Hematopoietic multipotent progenitor cell (in vitro differentiated cells): ENCODE results near the gene PHYHIPL. TPM values are rescaled to one million over a fixed set of nuclear protein-coding genes. Genes with fewer than 3 reads are reported as not detected.
"Not testable (repeated sequence)": the region's sequence is repeated elsewhere in the genome, so short reads cannot be mapped to it uniquely, and the experiment has no call there.

Source experiments
- DNase-seq, 3 donors: peaks; one replicate each; pipeline ENCODE4 v3.0.0-alpha.2; 2011 to 2015; ENCODE audit warnings: low read depth in 2 of 3, low spot score in 2 of 3
- total RNA-seq: library from RNA; depleted of rRNA; stranded (reverse); fragments of >200 nt; gene quantifications from one replicate; pipeline ENCODE4 v1.2.3, GENCODE V29; 2012

The PHYHIPL gene
- total RNA-seq, 1 donor = under 0.01 TPM

DNA sequence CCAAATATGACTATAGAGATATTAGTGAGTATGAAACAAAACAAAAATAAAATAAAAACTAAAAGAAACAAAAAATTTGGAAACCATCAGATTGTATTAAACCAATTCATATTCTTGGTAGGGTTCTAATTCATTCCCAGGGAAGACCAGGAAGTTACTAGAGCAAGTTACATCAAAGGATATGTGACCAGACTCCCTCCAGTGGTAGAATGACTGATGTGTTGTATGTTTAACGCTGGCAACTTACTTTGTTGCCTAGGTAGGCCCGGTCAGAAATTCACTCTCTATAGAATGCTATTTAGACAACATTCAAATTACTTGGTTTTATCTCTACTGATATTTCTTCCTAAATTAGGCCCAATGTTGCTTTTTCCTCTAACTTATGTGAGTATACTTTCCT, 5.2 kb downstream of the PHYHIPL start:
- DNase-seq = peak in 1 of 3 donors; percentile 48

DNA sequence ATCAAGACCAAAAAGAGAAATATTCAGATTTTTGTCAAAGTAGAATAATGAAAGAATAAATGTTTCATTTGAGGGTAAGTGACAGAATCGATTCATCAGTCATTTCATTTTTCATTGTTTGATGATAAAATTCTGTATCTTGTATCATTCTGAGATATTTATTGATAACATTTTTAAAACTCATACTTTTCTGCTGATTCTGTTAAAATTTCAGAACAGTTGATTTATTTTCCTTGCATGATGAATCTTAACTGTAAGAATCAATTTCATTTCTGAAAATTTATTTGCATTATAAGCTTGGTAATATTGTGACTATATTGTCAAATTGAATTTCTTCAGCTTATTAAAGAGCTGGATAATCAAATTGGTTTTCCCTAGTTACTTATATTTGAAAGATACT, 13.9 kb downstream of the PHYHIPL start:
- DNase-seq = no peak

DNA sequence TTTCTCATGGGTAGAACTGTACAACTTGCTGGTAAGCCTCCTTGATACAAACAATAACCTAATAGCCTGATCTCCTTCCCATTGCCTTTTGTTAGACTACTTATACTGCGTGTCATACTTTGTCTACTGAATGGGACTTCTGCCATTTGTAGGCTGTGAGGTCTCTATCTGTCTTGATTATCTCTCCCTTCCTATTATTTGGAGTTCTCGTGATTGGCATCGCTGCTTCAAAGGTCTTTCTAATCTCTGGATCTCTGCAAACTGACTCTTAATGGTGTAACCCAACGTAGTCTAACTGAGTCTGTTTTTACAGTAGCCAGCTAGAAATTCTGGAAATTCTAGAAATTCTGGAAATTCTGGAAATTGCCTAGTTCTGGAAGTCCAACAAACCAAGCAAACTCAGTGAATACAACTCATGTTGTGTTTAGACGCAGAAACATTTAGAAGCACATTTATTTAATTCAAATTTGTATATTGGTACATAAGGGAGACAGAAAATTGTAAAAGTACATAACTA, 29.8 kb downstream of the PHYHIPL start:
- DNase-seq = no peak

DNA sequence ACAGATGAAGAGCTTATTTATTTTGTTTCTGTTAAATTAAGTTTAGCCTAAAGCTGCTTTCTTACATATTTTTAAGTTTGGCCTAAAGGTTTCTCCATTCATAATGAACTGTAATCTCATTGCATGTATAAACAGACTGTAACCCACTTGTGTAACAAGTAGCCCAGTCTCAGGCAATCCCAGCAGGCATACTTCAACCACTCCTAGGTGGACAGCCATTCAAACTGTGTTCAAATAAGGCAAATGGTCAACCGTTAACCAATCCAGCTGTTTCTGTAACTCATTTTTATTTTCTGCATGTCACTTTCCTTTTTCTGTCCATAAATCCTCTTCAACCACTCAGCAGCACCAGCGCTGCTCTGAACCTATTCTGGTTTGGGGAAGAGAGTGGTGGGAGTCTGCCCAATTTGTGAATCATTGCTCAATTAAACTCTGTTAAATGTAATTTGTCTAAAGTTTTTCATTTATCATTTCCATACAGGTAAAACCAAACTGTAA, 35.9 kb downstream of the PHYHIPL start:
- no peak for DNase-seq

DNA sequence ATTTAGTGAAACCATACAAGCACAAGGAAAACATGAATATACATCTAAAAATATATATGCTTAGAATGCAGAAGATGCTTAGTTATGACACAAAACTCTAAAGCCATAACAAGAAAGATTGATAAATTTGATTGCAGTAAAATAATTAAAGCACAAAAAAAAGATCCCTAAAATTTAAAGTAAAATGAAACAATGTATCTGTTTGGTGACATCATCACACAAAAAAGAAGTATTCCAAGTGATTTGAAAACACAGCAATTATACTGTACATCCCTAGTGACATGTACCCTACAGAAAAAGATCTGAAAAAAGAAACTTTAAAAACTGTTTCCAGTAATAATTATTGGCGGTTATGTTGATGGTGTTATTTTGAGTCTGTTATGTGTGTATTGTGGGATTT, 37.7 kb downstream of the PHYHIPL start:
- DNase-seq = no peak

DNA sequence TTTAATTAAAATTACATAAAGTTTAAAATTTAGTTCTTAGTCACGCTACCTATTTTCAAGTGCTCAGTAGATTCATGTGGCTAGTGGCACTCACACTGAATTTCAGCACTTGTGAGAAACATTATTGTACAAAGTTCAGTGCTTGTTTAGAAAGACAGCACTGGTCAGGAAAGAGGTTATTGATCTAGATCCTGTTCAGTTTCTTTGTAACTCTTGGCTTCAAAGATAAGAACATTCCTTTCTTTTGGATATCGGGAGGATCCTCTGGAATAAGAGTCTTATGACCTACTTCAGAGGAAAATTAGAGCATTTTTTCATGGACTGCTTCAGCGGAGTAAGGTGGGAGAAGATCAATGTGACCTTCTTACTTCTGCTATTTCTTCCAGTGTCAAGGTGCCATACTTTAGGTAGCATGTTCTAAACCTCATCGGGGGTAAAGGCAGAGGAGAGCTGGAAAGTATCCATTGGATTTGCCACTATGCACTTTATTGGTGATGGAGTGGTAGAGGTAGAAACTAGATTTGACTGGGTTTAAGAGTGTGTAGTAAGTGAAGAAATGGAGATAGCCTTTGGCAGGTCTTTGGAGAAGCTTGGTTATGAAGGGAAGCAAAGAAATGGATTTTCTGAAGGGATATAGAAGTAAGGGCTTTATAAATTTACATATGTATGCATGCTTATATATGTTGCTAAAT, 39.9 kb downstream of the PHYHIPL start:
- DNase-seq = no peak

DNA sequence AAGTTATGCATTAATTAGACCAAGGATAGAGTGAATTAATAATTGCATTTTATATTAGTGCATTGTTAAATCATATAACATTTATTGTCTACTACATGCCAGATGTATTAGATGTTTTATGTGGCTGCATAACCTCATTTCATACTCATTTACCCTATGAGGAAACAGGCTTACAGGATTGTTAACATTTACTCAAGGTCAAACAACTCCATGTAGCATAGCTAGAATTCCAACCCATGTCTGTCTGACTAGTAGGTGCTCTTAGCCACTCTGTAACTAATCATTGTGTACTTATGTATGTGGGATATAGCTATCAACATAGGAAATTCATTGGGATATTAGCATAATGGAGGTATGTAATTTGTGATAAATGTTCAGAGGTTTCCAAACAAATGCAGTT, 46.3 kb downstream of the PHYHIPL start:
- DNase-seq = no peak

DNA sequence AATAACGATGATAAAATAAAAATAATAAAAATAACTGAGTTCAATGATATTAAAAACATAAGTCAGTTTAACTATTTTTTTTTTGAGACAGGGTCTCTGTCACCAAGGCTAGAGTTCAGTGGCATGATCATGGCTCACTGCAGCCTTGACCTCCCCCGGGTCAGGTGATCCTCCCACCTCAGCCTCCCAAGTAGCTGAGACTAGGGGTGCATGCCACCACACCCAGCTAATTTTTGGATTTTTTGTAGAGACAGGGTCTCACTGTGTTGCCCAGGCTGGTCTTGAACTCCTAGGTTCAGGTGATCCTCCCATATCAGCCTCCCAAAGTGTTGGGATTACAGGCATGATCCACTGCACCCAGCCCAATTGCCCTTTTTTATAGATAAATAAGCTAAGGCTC, 47.2 kb downstream of the PHYHIPL start:
- not testable (repeated sequence) for DNase-seq

DNA sequence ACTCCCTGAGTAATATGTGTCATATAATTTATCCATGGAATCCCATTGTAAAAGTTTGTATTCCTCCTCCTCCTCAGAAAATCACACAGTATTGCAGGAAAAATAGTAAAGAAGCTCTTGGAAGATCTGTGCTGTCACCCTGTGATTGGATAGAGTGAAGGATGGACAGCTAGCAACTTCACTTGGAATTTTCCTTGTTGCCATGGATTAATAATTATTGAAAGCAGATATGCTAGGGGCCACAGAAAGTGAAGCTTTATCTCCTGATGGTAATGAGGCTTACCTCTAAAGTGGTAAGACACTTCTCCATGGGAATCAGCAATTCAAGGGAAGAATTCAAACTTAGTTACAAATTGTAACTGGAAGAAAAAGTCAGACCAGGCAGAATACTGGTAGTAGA, 48.8 kb downstream of the PHYHIPL start:
- DNase-seq = no peak

DNA sequence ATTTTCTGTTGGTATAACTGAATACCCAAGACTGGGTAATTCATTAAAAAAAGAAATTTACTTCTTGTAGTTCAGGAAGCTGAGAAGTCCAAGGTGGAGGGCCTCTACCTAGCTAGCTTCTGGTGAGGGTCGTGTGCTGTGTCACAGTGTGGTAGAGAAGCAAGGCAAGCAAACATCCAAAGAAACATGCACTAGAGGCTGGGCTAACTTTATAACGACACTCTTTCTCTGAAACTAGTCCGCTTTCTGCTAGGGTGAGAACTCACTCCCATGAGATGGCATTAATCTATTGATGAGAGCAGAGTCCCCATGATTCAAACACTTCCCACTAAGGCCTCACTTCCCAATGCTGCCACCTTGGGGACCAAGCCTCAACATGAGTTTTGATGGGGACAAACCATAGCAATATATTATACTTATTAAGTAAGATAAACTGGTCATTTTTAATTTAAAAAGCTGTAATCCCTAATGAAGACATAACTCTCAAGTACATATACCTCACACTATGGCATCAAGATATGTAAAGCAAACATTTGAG, 50.8 kb downstream of the PHYHIPL start:
- DNase-seq = no peak

DNA sequence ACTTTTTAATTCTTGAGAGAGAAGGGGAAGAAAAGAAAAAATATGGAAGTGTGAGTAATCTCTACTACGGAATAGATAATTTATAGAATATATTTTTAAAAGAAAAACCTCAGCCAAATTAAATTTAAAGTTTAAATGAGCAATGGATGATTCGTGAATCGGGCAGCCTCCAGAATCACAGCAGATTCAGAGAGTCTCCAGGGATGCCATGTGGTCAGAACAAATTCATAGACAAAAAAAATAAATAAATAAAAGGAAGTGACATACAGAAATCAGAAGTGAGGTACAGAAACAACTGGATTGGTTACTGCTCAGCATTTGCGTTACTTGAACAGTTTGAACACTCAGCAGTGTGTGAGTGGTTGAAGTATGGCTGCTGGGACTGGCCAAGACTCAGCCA, 53.0 kb downstream of the PHYHIPL start:
- DNase-seq = no peak

DNA sequence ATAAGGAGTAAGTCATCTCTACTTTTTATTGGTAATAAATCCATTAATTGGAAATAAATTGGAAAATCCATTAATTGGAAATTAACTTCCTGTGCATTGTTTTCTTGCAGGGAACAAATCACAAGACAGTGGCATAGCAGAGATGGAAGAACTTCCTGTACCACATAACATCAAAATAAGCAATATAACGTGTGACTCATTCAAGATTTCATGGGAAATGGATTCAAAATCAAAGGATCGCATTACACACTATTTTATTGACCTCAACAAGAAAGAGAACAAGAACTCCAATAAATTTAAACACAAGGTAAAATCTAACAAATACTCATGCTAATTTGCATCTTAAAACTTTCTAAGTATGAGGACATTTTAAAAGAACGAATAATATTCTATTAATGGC, 57.8 kb downstream of the PHYHIPL start:
- DNase-seq = no peak

DNA sequence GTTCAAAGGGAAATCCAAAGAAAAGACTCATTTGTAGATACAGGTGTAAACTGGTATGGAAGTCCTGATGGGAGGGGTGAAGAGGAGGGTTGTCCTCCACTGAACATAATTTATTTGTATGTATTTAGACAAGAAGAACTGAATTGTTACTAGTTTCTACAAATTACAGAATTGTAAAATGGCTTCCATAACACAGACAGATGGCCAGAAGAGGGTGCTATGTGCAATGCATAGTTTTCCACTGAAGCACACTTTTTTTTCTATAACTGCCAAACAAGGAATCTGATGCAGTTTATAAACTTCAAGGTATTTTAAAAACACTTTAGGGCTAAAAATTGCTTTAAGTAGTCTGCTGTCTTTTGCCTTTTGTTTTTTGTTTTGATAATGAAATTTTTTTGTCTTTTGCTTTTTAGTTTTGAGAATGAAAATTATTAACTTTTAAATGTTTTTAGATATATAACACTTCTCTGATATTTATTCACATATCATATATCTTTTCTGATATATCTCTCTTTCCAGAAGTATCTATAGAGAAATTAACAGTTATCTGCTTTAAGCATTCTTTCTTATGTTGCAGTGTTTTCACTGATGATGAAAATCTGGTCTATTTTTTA, 58.5 kb downstream of the PHYHIPL start:
- DNase-seq = peak in 2 of 3 donors; percentile 34 to 58

DNA sequence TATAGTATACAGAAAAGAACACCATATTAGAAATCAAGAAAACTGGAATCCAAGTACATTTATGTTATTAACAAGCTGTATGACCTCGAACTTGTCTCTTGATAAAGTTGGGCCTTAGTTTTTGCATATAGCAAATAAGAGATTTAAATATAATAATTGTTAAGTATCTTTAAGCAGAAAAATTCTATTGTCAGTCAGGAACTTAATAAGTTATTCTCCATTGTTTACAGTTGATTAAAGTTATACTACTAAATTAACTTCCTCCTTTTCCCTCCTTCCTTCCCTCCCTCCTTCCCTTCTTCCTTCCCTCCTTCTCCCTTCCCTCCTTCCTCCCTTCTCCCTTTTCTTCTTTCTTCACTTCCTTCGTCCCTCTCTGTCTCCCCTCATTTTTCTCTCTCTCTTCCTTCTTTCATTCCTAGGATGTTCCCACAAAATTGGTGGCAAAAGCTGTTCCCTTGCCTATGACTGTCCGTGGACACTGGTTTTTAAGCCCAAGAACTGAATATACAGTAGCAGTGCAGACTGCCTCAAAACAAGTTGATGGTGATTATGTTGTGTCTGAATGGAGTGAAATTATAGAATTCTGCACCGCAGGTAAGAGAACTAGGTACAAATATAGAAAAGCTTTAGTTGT, 59.7 kb downstream of the PHYHIPL start:
- no peak for DNase-seq

DNA sequence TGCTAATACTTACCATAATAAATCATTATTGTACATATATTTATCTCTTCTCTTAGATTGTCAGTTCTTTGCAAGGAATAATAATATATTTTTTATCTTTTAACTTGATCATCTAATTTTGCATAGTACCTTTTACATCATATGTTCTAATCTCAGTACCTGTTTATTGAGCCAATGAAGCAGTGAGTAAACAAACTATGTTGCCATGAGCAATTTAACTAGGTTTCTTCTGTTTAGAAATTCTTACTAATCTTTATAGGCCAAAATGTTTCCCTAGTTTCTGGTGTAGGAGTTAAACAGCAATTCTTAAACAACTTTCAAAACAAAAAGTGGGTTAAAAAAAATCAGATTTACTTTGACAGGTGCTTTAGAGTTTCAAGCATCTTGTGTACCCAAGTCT, 61.3 kb downstream of the PHYHIPL start:
- no peak for DNase-seq

DNA sequence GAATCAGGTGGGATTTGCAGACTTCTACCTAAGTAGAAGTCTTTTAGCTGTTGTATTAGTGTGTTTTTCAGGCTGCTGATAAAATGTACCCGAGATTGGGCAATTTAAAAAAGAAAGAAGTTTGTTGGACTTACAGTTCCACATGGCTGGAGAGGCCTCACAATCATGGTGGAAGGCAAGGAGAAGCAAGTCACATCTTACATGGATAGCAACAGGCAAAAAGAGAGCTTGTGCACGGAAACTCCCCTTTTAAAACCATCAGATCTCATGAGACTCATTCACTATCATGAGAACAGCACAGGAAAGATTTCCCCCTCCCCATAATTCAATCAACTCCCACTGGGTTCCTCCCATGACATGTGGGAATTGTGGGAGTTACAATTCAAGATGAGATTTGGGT, 62.7 kb downstream of the PHYHIPL start:
- not testable (repeated sequence) for DNase-seq

DNA sequence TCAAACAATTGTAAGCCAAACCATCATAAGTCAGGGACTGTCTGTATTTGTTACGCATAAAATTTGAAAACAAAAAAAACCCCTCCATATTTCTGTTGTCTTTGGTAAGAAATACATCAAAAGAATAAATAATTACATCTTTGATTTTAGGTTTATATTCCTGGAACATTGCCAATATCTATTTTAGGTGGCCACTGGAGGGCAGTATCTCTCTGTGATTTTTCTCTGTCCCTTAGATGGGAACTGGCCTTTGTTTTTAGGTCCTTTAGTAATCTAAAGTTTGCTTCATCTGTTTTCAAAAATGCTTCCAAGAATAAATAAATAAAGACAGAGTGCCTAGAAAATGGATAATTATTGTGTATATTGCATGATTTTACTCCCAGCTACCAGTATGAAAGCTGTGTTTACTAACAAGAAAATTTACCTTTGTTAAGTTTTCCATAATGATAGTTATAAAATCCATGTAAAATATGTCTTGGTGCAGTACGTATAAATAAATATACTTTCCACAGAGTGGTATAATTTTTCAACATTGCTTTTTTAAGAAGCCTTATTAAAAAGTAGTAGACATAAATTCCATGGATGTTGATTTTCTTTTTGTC, 64.2 kb downstream of the PHYHIPL start:
- peak in 2 of 3 donors; percentile 37 to 71 for DNase-seq

DNA sequence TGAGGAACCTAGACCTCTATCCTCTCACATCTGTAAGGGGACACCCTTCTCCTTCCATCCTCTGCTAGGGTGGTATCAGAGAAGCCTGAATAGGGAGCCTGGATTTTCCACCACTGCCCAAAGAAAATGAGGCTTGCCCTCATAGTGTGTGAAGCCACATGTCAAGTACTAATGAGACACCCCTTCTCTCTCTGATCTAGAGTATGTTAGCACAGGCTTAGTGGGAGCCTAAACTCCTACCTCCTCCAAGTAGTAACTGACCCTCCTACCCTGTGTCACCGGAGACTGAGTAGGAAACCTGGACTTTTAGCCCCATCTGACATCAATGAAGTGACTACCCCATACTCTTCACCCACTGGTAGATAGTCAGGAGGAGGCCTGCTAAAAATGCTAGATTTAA, 65.6 kb downstream of the PHYHIPL start:
- no peak for DNase-seq

DNA sequence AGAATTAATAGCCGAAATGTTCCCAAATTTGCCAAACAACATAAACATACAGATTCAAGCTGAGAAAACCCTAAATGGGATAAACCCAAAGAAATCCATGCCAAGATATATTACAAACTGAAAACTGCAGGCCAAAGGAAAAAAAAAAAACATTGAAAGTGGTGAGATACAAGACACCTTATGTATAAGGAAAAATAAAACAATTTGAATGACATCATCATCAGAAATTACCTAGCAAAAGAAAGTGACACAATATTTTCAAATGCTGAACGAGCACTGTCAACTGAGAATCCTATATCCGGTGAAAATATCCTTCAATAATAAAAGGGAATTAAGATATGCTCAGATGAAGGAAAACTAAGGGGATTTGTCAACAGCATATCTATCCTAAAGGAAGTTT, 66.5 kb downstream of the PHYHIPL start:
- DNase-seq = no peak

DNA sequence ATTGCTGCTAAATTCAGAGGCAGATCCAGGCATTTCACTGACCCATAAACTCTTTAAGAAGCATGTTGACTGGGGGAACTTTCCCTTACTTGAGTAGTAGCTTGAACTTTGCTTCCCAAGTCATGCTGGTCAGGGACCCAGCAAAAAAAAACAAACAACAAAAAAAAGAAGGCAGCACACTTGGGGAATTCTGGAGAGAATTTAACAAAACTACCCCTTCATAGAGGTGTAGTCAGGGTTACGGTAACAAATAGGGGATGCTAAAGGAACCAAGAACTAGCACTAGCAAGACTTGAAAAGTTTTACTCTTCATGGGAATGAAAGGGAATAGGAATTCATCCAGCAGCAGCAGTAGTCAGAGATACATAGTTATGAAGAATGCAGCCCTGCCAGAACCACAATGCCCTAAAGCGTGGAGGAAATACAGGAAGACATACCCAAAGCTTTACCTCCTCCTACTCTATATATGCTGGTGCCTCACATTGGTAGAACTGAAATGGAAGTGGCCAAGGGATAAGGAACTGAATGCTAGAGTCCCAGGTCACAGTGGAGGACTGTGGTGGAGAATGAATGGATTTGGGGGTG, 67.3 kb downstream of the PHYHIPL start:
- DNase-seq = no peak

DNA sequence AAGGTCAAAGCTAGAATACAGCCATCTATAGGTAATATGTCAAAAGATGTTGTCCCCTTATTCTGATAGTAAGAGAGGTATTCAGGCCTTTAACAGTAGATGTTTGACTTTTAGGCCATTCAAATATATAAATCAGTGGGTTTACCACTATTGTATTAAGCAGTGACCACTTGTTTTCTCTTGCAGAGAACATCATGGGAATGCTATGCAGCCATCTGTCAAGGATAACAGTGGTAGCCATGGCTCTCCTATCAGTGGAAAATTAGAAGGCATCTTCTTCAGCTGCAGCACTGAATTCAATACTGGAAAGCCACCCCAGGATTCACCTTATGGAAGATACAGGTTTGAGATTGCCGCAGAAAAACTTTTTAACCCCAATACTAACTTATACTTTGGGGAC, 68.4 kb downstream of the PHYHIPL start:
- DNase-seq = no peak
